Measurements from ENCODE around the gene HPCAL1. TPM values are rescaled to one million over a fixed set of nuclear protein-coding genes. Genes with fewer than 3 reads are reported as not detected.
A peak's percentile ranks its signal among the peaks of the same experiment; 100 is the strongest.

The HPCAL1 gene
- total and polyA plus RNA-seq, 3 experiments from 2014 or later: 44.1 to 96.3 (median 47.6) TPM

DNA sequence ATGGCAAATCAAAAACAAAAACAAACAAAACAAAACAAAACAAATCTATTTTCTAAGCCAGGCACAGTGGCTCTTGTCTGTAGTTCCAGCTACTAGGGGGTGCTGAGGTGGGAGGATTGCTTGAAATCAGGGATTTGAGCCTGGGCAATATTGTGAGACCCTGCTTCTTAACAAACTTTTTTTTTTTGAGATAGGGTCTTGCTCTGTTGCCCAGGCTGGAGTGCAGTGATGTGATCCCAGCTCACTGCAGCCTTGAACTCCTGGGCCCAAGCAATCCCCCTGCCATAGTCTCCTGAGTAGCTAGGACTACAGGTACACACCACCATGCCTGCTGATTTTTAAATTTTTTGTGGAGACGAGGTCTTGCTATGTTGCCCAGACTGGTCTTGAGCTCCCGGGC, 6.2 kb downstream of the HPCAL1 start:
- H3K4me1 Mint-ChIP-seq: peaks cover 53 to 64% (median 54%) of the 10 kb centered on the region in 3 donors
- Histone ChIP-seq H3K9me3 (ENCODE audit: low read length) (no peaks in the 10 kb centered on the region), H3K27me3 (ENCODE audit: insufficient read depth, low read length, poor library complexity, severe bottlenecking) (no peaks in the 10 kb centered on the region), H3K36me3 (ENCODE audit: insufficient read depth, low read length) (no peaks in the 10 kb centered on the region), H3K4me1 (ENCODE audit: insufficient read depth, low read length) (peaks cover 69% of the 10 kb centered on the region), H3K27ac (ENCODE audit: low read depth, low read length) (no peak overlapping the region), H3K4me3 (ENCODE audit: low read length) (no peak overlapping the region)
- H3K4me3 Mint-ChIP-seq: no peak overlapping the region
- no peak for DNase-seq
- peaks cover 0 to 2% (median under 1%) of the 10 kb centered on the region in 3 donors for H3K36me3 Mint-ChIP-seq
- no peak overlapping the region for H3K27ac Mint-ChIP-seq
- POLR2A ChIA-PET: interaction anchor here (2.2 kb wide), 1 partner anchor 22 kb away, joined by 13 read pairs; no protein-coding TSS in a partner anchor
- H3K9me3 Mint-ChIP-seq: no peaks in the 10 kb centered on the region
- H3K27me3 Mint-ChIP-seq: no peaks in the 10 kb centered on the region
- CTCF ChIA-PET: interaction anchor here (1.1 to 9.8 kb wide), 3 partner anchors 22 to 101 kb away, joined by 3 to 87 read pairs (median 3); no protein-coding TSS in a partner anchor

DNA sequence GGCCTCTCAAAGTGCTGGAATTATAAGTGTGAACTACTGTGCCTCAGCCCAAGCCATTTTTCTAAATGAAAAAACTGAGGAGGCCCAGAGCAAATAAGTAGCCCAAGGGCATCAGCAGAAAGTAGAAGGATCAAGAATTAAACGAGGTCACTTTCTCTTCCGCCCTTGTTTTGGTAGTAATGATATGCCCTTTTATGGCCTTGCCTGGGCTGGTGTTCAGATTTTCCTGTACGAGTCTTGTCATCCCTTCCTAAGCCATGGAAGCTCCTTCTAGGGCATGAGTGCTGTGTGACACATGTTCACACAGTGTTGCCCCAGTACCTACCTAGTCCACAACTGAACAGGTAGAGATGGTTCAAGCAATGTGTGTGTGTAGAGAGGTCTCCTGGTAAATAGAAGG, 6.6 kb downstream of the HPCAL1 start:
- ChIA-PET CTCF (interaction anchor here (1.1 to 9.8 kb wide), 3 partner anchors 21 to 100 kb away, joined by 3 to 87 read pairs (median 3); no protein-coding TSS in a partner anchor), POLR2A (interaction anchor here (2.2 kb wide), 1 partner anchor 22 kb away, joined by 13 read pairs; no protein-coding TSS in a partner anchor)
- Mint-ChIP-seq H3K4me1 (peaks cover 56 to 66% (median 56%) of the 10 kb centered on the region in 3 donors), H3K9me3 (no peaks in the 10 kb centered on the region), H3K4me3 (no peak overlapping the region), H3K27ac (peak overlapping the region in 3 of 8 donors; percentile 10 to 67 (median 19)), H3K36me3 (peaks cover 0 to 2% (median 0%) of the 10 kb centered on the region in 3 donors), H3K27me3 (no peaks in the 10 kb centered on the region)
- no peak for DNase-seq
- Histone ChIP-seq H3K27me3 (ENCODE audit: insufficient read depth, low read length, poor library complexity, severe bottlenecking) (no peaks in the 10 kb centered on the region), H3K36me3 (ENCODE audit: insufficient read depth, low read length) (no peaks in the 10 kb centered on the region), H3K4me3 (ENCODE audit: low read length) (no peak overlapping the region), H3K9me3 (ENCODE audit: low read length) (no peaks in the 10 kb centered on the region), H3K4me1 (ENCODE audit: insufficient read depth, low read length) (peaks cover 66% of the 10 kb centered on the region), H3K27ac (ENCODE audit: low read depth, low read length) (no peak overlapping the region)

DNA sequence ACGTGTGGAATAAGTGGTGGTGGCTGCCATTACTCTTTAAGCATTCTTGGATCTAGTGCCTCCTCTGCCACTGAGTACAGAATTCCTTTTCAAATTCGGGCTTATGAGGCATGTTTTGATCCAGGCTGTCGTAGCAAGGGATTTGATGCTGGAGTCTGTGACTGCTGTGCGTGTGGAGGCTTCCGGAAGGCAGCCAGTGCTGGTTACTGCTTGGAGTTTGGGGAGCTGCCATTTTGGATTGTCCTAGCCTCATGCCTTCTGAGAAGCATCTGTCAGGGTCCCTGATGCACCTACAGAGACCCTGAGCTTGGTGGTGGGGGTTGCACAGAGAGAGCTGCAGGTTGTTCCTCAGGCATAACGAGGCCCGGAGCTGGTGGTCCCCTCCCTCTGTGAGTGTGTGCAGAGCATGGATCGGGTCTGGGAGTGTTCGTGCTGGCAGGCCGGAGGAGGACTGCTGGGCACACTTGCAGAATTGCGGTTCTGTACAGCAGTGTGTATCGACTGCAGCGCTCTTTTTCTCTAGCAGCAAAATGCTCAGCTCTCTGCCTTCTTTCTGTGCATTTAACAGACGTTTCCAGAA, 7.7 kb downstream of the HPCAL1 start:
- H3K36me3 ChIP-seq (ENCODE audit: insufficient read depth, low read length): no peaks in the 10 kb centered on the region
- Mint-ChIP-seq H3K4me1 (peaks cover 52 to 64% (median 55%) of the 10 kb centered on the region in 3 donors), H3K27me3 (no peaks in the 10 kb centered on the region), H3K9me3 (no peaks in the 10 kb centered on the region), H3K36me3 (peaks cover 0 to 2% (median 0%) of the 10 kb centered on the region in 3 donors), H3K27ac (peak overlapping the region in 3 of 8 donors; percentile 8 to 9 (median 8)), H3K4me3 (no peak overlapping the region)
- H3K9me3 ChIP-seq (ENCODE audit: low read length): no peaks in the 10 kb centered on the region
- ChIA-PET POLR2A (interaction anchor here (0.5 kb wide), 1 partner anchor 9 kb away, joined by 3 read pairs; no protein-coding TSS in a partner anchor), CTCF (interaction anchor here (1.1 to 1.4 kb wide), 3 partner anchors 8 to 91 kb away, joined by 3 to 4 read pairs (median 3); no protein-coding TSS in a partner anchor)
- peaks cover 55% of the 10 kb centered on the region for H3K4me1 ChIP-seq (ENCODE audit: insufficient read depth, low read length)
- H3K27ac ChIP-seq (ENCODE audit: low read depth, low read length): no peak overlapping the region
- no peak for DNase-seq
- H3K27me3 ChIP-seq (ENCODE audit: insufficient read depth, low read length, poor library complexity, severe bottlenecking): no peaks in the 10 kb centered on the region
- H3K4me3 ChIP-seq (ENCODE audit: low read length): no peak overlapping the region

DNA sequence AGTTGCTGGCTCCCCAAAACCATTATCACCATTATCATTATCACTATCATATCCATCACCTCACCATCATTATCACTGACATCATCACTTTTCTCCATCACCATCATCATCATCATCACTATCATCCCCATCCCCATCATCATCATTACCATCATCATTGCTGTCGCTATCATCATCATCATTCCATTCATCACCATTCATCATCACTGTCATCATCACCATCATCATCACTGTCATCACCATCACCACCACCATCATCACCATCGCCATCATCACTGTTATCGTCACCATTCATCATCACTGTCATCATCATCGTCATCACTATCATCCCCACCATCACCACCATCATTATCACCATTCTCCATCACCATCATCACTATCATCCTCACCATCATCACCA, 9.0 kb downstream of the HPCAL1 start:
- no peak overlapping the region for H3K27ac Mint-ChIP-seq
- no peak for DNase-seq
- H3K27me3 Mint-ChIP-seq: no peaks in the 10 kb centered on the region
- Histone ChIP-seq H3K27me3 (ENCODE audit: insufficient read depth, low read length, poor library complexity, severe bottlenecking) (no peaks in the 10 kb centered on the region), H3K9me3 (ENCODE audit: low read length) (no peaks in the 10 kb centered on the region), H3K4me1 (ENCODE audit: insufficient read depth, low read length) (peaks cover 48% of the 10 kb centered on the region), H3K4me3 (ENCODE audit: low read length) (no peak overlapping the region), H3K27ac (ENCODE audit: low read depth, low read length) (no peak overlapping the region), H3K36me3 (ENCODE audit: insufficient read depth, low read length) (no peaks in the 10 kb centered on the region)
- ChIA-PET POLR2A (no interaction called here), CTCF (no interaction called here)
- H3K4me1 Mint-ChIP-seq: peaks cover 50 to 59% (median 55%) of the 10 kb centered on the region in 3 donors
- peaks cover 0 to 2% (median 0%) of the 10 kb centered on the region in 3 donors for H3K36me3 Mint-ChIP-seq
- H3K9me3 Mint-ChIP-seq: no peaks in the 10 kb centered on the region
- no peak overlapping the region for H3K4me3 Mint-ChIP-seq

DNA sequence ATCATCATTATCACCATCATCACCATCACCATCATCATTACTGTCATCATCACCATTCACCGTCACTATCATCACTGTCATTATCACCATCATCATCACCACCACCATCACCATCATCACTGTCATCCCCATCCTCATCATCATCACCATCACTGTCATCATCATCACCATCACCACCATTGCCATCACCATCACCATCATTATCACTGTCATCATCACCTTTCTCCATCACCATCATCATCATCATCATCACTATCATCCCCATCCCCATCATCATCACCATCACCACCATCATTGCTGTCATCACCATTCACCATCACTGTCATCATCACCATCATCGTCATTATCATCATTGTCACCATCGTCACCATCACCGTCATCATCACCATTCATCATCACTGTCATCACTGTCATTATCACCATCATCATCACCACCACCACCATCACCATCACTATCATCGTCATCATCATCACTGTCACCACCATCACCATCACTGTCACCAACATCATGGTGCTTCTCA, 9.8 kb downstream of the HPCAL1 start:
- peaks cover 45 to 56% (median 53%) of the 10 kb centered on the region in 3 donors for H3K4me1 Mint-ChIP-seq
- Histone ChIP-seq H3K9me3 (ENCODE audit: low read length) (no peaks in the 10 kb centered on the region), H3K4me3 (ENCODE audit: low read length) (no peak overlapping the region), H3K36me3 (ENCODE audit: insufficient read depth, low read length) (no peaks in the 10 kb centered on the region), H3K4me1 (ENCODE audit: insufficient read depth, low read length) (peaks cover 42% of the 10 kb centered on the region), H3K27ac (ENCODE audit: low read depth, low read length) (no peak overlapping the region), H3K27me3 (ENCODE audit: insufficient read depth, low read length, poor library complexity, severe bottlenecking) (no peaks in the 10 kb centered on the region)
- no peaks in the 10 kb centered on the region for H3K27me3 Mint-ChIP-seq
- no peak for DNase-seq
- H3K27ac Mint-ChIP-seq: no peak overlapping the region
- H3K9me3 Mint-ChIP-seq: no peaks in the 10 kb centered on the region
- ChIA-PET POLR2A (no interaction called here), CTCF (no interaction called here)
- H3K36me3 Mint-ChIP-seq: peaks cover 0 to 2% (median 2%) of the 10 kb centered on the region in 3 donors
- no peak overlapping the region for H3K4me3 Mint-ChIP-seq

DNA sequence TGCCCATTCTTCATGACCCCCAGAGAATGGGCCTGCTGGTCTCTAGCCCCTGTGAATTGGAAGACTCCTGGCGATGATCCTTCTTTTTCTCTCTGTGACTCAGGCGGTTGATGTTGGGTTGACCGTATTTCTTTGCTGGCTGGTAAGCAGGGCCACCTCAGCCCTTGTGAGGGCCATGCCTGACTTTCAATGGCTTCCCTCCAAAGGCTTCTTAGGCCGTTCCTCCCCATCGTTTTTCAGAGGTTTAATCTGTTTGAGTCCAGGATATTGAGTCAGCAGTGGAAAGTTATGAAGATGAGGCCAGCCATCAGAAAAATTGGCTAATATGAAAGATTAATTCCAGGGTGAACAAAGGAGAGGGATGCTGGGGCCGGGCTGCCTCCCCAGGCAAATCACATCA, 13.6 kb downstream of the HPCAL1 start:
- Histone ChIP-seq H3K27me3 (ENCODE audit: insufficient read depth, low read length, poor library complexity, severe bottlenecking) (no peaks in the 10 kb centered on the region), H3K27ac (ENCODE audit: low read depth, low read length) (peak overlapping the region; percentile 28), H3K4me1 (ENCODE audit: insufficient read depth, low read length) (peaks cover 17% of the 10 kb centered on the region), H3K4me3 (ENCODE audit: low read length) (no peak overlapping the region), H3K9me3 (ENCODE audit: low read length) (no peaks in the 10 kb centered on the region), H3K36me3 (ENCODE audit: insufficient read depth, low read length) (no peaks in the 10 kb centered on the region)
- peak overlapping the region; percentile 18 to 75 (median 59) for H3K27ac Mint-ChIP-seq
- no peaks in the 10 kb centered on the region for H3K27me3 Mint-ChIP-seq
- CTCF ChIA-PET: no interaction called here
- no peaks in the 10 kb centered on the region for H3K9me3 Mint-ChIP-seq
- no peak for DNase-seq
- peaks cover 0 to 7% (median 0%) of the 10 kb centered on the region in 3 donors for H3K36me3 Mint-ChIP-seq
- H3K4me3 Mint-ChIP-seq: peak overlapping the region in 1 of 7 donors; percentile 8
- H3K4me1 Mint-ChIP-seq: peaks cover 37 to 72% (median 60%) of the 10 kb centered on the region in 3 donors
- POLR2A ChIA-PET: interaction anchor here (1.0 kb wide), 1 partner anchor 63 kb away, joined by 3 read pairs; no protein-coding TSS in a partner anchor

DNA sequence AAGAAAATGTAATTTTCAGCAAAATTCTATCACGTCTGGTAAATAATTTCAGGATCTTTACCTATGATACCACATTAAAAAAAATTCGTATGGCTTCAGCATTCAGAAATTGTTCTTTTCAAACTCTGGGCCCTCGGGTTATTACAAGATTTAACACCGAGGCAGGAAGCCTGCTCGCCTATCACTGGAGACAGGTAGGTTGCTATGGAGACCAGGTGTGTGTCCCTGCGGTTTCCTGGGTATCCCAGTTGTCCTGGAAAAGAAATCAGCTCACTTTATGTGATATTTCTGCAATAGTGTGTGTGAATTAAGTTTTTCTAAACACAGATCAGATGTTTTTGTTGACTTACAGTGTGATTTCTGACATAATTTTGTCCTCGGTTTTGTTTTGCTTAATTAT, 14.2 kb downstream of the HPCAL1 start:
- peaks cover 17% of the 10 kb centered on the region for H3K4me1 ChIP-seq (ENCODE audit: insufficient read depth, low read length)
- Mint-ChIP-seq H3K27ac (peak overlapping the region in 4 of 8 donors; percentile 7 to 45 (median 32)), H3K36me3 (peaks cover 0 to 11% (median 0%) of the 10 kb centered on the region in 3 donors), H3K4me3 (no peak overlapping the region), H3K4me1 (peaks cover 37 to 76% (median 65%) of the 10 kb centered on the region in 3 donors), H3K27me3 (no peaks in the 10 kb centered on the region), H3K9me3 (no peaks in the 10 kb centered on the region)
- H3K27ac ChIP-seq (ENCODE audit: low read depth, low read length): no peak overlapping the region
- no peaks in the 10 kb centered on the region for H3K27me3 ChIP-seq (ENCODE audit: insufficient read depth, low read length, poor library complexity, severe bottlenecking)
- H3K4me3 ChIP-seq (ENCODE audit: low read length): no peak overlapping the region
- no peaks in the 10 kb centered on the region for H3K9me3 ChIP-seq (ENCODE audit: low read length)
- DNase-seq: no peak
- ChIA-PET POLR2A (no interaction called here), CTCF (no interaction called here)
- H3K36me3 ChIP-seq (ENCODE audit: insufficient read depth, low read length): no peaks in the 10 kb centered on the region

DNA sequence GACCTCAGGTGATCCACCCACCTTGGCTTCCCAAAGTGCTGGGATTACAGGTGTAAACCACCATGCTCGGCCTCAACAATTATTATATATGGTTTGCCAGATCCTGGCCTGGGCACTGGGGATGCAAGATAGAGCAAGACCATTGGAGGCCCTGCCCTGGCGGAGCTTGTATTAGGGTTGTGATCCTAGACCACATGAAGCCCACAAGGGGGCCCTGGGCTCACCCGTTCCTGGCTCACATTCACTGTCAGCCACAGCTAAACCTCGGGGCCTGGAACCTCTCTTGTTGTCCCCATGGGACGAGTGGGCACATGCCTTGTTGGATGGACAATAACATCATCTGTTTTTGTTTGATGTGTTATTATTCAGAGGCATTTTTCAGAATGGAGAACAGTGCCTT, 14.9 kb downstream of the HPCAL1 start:
- no peaks in the 10 kb centered on the region for H3K36me3 ChIP-seq (ENCODE audit: insufficient read depth, low read length)
- peak overlapping the region in 1 of 8 donors; percentile 47 for H3K27ac Mint-ChIP-seq
- no peaks in the 10 kb centered on the region for H3K9me3 Mint-ChIP-seq
- CTCF ChIA-PET: no interaction called here
- no peak for DNase-seq
- peaks cover 37 to 83% (median 65%) of the 10 kb centered on the region in 3 donors for H3K4me1 Mint-ChIP-seq
- POLR2A ChIA-PET: interaction anchor here (1.2 kb wide), 1 partner anchor 14 kb away, joined by 3 read pairs; no protein-coding TSS in a partner anchor
- peaks cover 0 to 16% (median 0%) of the 10 kb centered on the region in 3 donors for H3K36me3 Mint-ChIP-seq
- no peak overlapping the region for H3K27ac ChIP-seq (ENCODE audit: low read depth, low read length)
- no peaks in the 10 kb centered on the region for H3K27me3 Mint-ChIP-seq
- H3K27me3 ChIP-seq (ENCODE audit: insufficient read depth, low read length, poor library complexity, severe bottlenecking): no peaks in the 10 kb centered on the region
- peaks cover 17% of the 10 kb centered on the region for H3K4me1 ChIP-seq (ENCODE audit: insufficient read depth, low read length)
- no peaks in the 10 kb centered on the region for H3K9me3 ChIP-seq (ENCODE audit: low read length)
- no peak overlapping the region for H3K4me3 Mint-ChIP-seq
- no peak overlapping the region for H3K4me3 ChIP-seq (ENCODE audit: low read length)
